Liver (tissue), 9 donors: ENCODE measurements around the gene CELSR1. TPM values are rescaled to one million over a fixed set of nuclear protein-coding genes. Genes with fewer than 3 reads are reported as not detected.

Experiments used
- DNase-seq: peaks from one replicate; pipeline ENCODE4 v3.0.0-alpha.2; 2017; ENCODE audit warnings: low spot score
- H3K27ac ChIP-seq, 2 donors: one replicate each; pipeline ENCODE4 v1.7.0; 2013; ENCODE audit warnings: inconsistent platforms in 2 of 2, low read length in 2 of 2, control low read depth in 1 of 2, low read depth in 1 of 2, mild to moderate bottlenecking in 1 of 2
- H3K27me3 ChIP-seq, 4 donors: one replicate each; pipeline versions ENCODE4 v1.6.1 to v1.7.0; 2013; ENCODE audit warnings: low read length in 3 of 4, inconsistent platforms in 1 of 4, mild to moderate bottlenecking in 1 of 4, moderate library complexity in 1 of 4; ENCODE audit not compliant: control insufficient read depth in 4 of 4, insufficient read depth in 4 of 4
- H3K36me3 ChIP-seq, 4 donors: one replicate each; pipeline versions ENCODE4 v1.6.1 to v1.7.0; 2013; ENCODE audit warnings: low read length in 3 of 4, mild to moderate bottlenecking in 3 of 4, low read depth in 1 of 4, moderate library complexity in 1 of 4; ENCODE audit not compliant: control insufficient read depth in 4 of 4, insufficient read depth in 3 of 4
- H3K4me1 ChIP-seq, 4 donors: one replicate each; pipeline versions ENCODE4 v1.6.1 to v1.7.0; 2013; ENCODE audit warnings: low read length in 3 of 4, mild to moderate bottlenecking in 3 of 4, moderate library complexity in 1 of 4; ENCODE audit not compliant: control insufficient read depth in 4 of 4, insufficient read depth in 4 of 4
- H3K4me3 ChIP-seq, 3 donors: one replicate each; pipeline versions ENCODE4 v1.6.1 to v1.7.0; 2013; ENCODE audit warnings: low read length in 3 of 3, control low read depth in 1 of 3, low read depth in 1 of 3, mild to moderate bottlenecking in 1 of 3
- H3K9ac ChIP-seq, 2 donors: one replicate each; pipeline ENCODE4 v1.7.0; 2013; ENCODE audit warnings: low read length in 2 of 2, mild to moderate bottlenecking in 2 of 2, moderate library complexity in 2 of 2, control low read depth in 1 of 2, low read depth in 1 of 2
- H3K9me3 ChIP-seq, 4 donors: one replicate each; pipeline versions ENCODE4 v1.6.1 to v1.7.0; 2013; ENCODE audit warnings: low read length in 3 of 4; ENCODE audit not compliant: control insufficient read depth in 4 of 4
- EGR1 ChIP-seq, 2 donors: IDR thresholded peaks; 2 replicates each; pipeline ENCODE4 v1.6.1; 2016 to 2018; ENCODE audit warnings: antibody characterized with exemption in 2 of 2, low read depth in 2 of 2
- FOXA1 ChIP-seq: IDR thresholded peaks from 2 replicates; pipeline ENCODE4 v1.6.1; 2016; ENCODE audit warnings: antibody characterized with exemption
- FOXA2 ChIP-seq: IDR thresholded peaks from 2 replicates; pipeline ENCODE4 v1.6.1; 2016; ENCODE audit warnings: antibody characterized with exemption
- GABPA ChIP-seq, 2 donors: IDR thresholded peaks in 1 of 2; conservative IDR thresholded peaks in 1 of 2; 2 replicates each; pipeline ENCODE4 v1.6.1; 2016; ENCODE audit warnings: antibody characterized with exemption in 2 of 2, mild to moderate bottlenecking in 1 of 2, moderate library complexity in 1 of 2
- NR2F2 ChIP-seq: IDR thresholded peaks from 2 replicates; pipeline ENCODE4 v1.6.1; 2016; ENCODE audit warnings: antibody characterized with exemption
- RAD21 ChIP-seq, 2 donors: IDR thresholded peaks; 2 replicates each; pipeline ENCODE4 v1.6.1; 2016; ENCODE audit warnings: antibody characterized with exemption in 2 of 2, mild to moderate bottlenecking in 2 of 2
- SP1 ChIP-seq: IDR thresholded peaks from 2 replicates; pipeline ENCODE4 v1.6.1; 2018; ENCODE audit warnings: antibody characterized with exemption, mild to moderate bottlenecking
- TAF1 ChIP-seq: conservative IDR thresholded peaks from 2 replicates; pipeline ENCODE4 v1.6.1; 2016; ENCODE audit warnings: antibody characterized with exemption, mild to moderate bottlenecking
- YY1 ChIP-seq: IDR thresholded peaks from 2 replicates; pipeline ENCODE4 v1.6.1; 2016; ENCODE audit warnings: antibody characterized with exemption, mild to moderate bottlenecking
- WGBS: extraction: QIAGEN DNeasy Blood & Tissue Kit; methylation state at CpG from one replicate; pipeline ENCODE4 v1.1.7; 2013; 5-methylcytosine and 5-hydroxymethylcytosine counted together
- polyA plus RNA-seq, 2 donors: library from polyadenylated mRNA; stranded (reverse) in 1 of 2; unstranded in 1 of 2; fragments of 200-250 nt in 1 of 2; fragments of >200 nt in 1 of 2; fragmentation: Nextera tagmentation in 1 of 2; extraction: Ambion mirVana in 1 of 2; gene quantifications; one replicate each; pipeline versions ENCODE4 v1.2.1 to v1.2.3, GENCODE V29; 2013 to 2015
- total RNA-seq, 2 donors: library from RNA; depleted of rRNA; stranded (reverse); fragments of >200 nt; gene quantifications; one replicate each; pipeline ENCODE4 v1.2.3, GENCODE V29; 2014
- TF ChIP-seq, protein P1 (sequence below): fragments of 150-350 bp; IDR thresholded peaks from 2 replicates; pipeline ENCODE4 v1.5.1; 2017; ENCODE audit warnings: improper control_type of control experiment, low read depth, low read length; ENCODE audit not compliant: missing input control
- TF ChIP-seq, protein P2 (sequence below): IDR thresholded peaks from 2 replicates; pipeline ENCODE4 v1.6.1; 2016; ENCODE audit warnings: antibody characterized with exemption
- TF ChIP-seq, protein P3 (sequence below): IDR thresholded peaks from 2 replicates; pipeline ENCODE4 v1.6.1; 2016; ENCODE audit warnings: antibody characterized with exemption
- donor health status: healthy.
- donor health status: healthy.
- donor health status: healthy.
- donor health status: healthy.
- donor health status: healthy.

The CELSR1 gene
- total and polyA plus RNA-seq, 4 donors: 0.37 to 1.6 (median 1.3) TPM

DNA sequence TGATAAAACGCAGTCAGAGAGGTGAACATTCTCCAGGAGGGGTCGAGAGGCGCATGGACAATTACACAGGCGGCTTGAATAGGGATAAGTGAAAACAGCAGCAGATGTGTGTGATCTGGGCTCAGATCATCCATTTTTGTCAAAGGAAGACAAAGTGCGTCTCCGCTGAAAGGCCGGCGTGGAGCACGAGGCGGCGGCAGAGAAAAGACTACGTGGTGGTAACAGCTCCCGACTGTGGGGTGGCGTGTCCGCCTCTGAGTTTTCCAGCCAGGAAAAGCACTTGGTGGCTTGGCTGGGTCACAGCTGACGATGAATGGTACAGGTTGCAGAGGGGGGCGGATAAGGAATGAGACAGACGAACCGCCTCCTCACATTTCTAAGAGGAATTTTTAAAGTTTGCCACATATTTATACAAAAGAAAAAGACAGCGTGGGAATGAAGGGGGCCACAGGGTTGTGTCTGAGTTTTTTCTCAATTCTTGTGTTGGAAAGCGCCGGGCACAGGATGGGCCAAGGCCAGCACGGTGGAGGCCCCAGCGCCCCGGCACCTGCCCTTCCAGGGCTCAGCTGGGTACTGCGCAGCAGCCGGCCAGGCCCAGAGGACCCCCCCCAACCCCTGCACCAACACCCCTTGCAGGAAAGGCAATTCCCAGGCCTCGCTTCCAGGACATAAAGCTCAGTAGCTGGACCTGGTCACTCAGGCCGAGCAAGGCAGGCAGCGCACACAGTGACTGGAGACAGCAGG lies 121.5 kb downstream of the CELSR1 start:
- no peaks in the 10 kb centered on the region for H3K27me3 ChIP-seq
- 89% methylated on average over 30 of the region's 30 CpGs for WGBS
- H3K36me3 ChIP-seq: no peaks in the 10 kb centered on the region
- no peaks in the 10 kb centered on the region for H3K4me1 ChIP-seq
- TF ChIP-seq, protein P1, sequence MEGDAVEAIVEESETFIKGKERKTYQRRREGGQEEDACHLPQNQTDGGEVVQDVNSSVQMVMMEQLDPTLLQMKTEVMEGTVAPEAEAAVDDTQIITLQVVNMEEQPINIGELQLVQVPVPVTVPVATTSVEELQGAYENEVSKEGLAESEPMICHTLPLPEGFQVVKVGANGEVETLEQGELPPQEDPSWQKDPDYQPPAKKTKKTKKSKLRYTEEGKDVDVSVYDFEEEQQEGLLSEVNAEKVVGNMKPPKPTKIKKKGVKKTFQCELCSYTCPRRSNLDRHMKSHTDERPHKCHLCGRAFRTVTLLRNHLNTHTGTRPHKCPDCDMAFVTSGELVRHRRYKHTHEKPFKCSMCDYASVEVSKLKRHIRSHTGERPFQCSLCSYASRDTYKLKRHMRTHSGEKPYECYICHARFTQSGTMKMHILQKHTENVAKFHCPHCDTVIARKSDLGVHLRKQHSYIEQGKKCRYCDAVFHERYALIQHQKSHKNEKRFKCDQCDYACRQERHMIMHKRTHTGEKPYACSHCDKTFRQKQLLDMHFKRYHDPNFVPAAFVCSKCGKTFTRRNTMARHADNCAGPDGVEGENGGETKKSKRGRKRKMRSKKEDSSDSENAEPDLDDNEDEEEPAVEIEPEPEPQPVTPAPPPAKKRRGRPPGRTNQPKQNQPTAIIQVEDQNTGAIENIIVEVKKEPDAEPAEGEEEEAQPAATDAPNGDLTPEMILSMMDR: no peak
- TF ChIP-seq GABPA (IDR thresholded peaks at IDR 0.05 in 1 of 2, conservative IDR thresholded peaks at IDR 0.05 in 1 of 2) (no peak), YY1 (no peak), RAD21 (IDR thresholded peaks at IDR 0.05) (no peak), FOXA1 (no peak), EGR1 (IDR thresholded peaks at IDR 0.05; ENCODE audit: low read depth in 2 of 2) (no peak), NR2F2 (no peak), FOXA2 (no peak), SP1 (no peak)
- TF ChIP-seq, protein P2, sequence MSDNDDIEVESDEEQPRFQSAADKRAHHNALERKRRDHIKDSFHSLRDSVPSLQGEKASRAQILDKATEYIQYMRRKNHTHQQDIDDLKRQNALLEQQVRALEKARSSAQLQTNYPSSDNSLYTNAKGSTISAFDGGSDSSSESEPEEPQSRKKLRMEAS: no peak
- TF ChIP-seq, protein P3, sequence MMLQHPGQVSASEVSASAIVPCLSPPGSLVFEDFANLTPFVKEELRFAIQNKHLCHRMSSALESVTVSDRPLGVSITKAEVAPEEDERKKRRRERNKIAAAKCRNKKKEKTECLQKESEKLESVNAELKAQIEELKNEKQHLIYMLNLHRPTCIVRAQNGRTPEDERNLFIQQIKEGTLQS: no peak
- DNase-seq: no peak
- no peak overlapping the region for H3K27ac ChIP-seq
- H3K4me3 ChIP-seq: no peak overlapping the region
- no peak overlapping the region for H3K9ac ChIP-seq
- H3K9me3 ChIP-seq: no peaks in the 10 kb centered on the region

DNA sequence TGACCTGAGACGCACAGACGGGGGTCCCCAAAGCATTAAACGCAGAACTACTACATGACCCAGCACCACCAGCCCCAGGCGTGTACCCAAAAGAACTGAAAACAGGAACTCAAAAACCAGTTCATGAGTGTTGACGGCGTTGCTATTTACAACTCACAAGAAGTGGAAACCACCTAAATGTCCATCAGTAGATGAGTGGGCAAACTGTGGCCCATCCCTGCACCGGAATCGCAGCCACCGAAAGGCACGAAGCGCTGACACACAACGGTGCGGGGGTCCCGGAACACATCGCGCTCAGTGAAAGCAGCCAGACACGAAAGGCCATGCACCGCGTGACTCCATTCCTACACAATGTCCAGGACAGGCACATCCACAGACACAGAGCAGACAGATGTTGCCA lies 122.7 kb downstream of the CELSR1 start:
- Histone ChIP-seq H3K9ac (no peak overlapping the region), H3K36me3 (no peaks in the 10 kb centered on the region), H3K4me1 (no peaks in the 10 kb centered on the region), H3K27ac (no peak overlapping the region), H3K9me3 (no peaks in the 10 kb centered on the region), H3K27me3 (no peaks in the 10 kb centered on the region), H3K4me3 (no peak overlapping the region)
- 92% methylated on average over 19 of the region's 19 CpGs for WGBS
- no peak for TF ChIP-seq TAF1
- TF ChIP-seq, protein P1: no peak
- no peak for DNase-seq
